ENCODE data around the gene LDLRAD3. TPM values are rescaled to one million over a fixed set of nuclear protein-coding genes. Genes with fewer than 3 reads are reported as not detected.

LDLRAD3 gene
- total RNA-seq, 1 donor from 2014 or later = 18.2 TPM

- Mint-ChIP-seq H3K27me3 (ENCODE audit: unreplicated experiment) (no peaks in the 10 kb centered on the region), H3K4me3 (ENCODE audit: unreplicated experiment) (no peak overlapping the region), H3K4me1 (ENCODE audit: unreplicated experiment) (peaks cover 3% of the 10 kb centered on the region), H3K36me3 (ENCODE audit: unreplicated experiment) (no peaks in the 10 kb centered on the region), H3K27ac (ENCODE audit: unreplicated experiment) (no peak overlapping the region), H3K9me3 (ENCODE audit: unreplicated experiment) (peaks cover 3% of the 10 kb centered on the region)
- no peak for DNase-seq (ENCODE audit: extremely low spot score, unreplicated experiment)
- TF ChIP-seq CTCF (IDR thresholded peaks at IDR 0.05) = no peak
Measured at GRCh38 chr11:35932121-35932520, 11.7 kb upstream of the LDLRAD3 start.

- no peaks in the 10 kb centered on the region for H3K27me3 Mint-ChIP-seq (ENCODE audit: unreplicated experiment)
- H3K9me3 Mint-ChIP-seq (ENCODE audit: unreplicated experiment) = peaks cover 3% of the 10 kb centered on the region
- DNase-seq (ENCODE audit: extremely low spot score, unreplicated experiment) = no peak
- H3K4me3 Mint-ChIP-seq (ENCODE audit: unreplicated experiment) = no peak overlapping the region
- no peak overlapping the region for H3K27ac Mint-ChIP-seq (ENCODE audit: unreplicated experiment)
- TF ChIP-seq CTCF (IDR thresholded peaks at IDR 0.05) = no peak
- H3K4me1 Mint-ChIP-seq (ENCODE audit: unreplicated experiment) = peaks cover 3% of the 10 kb centered on the region
- H3K36me3 Mint-ChIP-seq (ENCODE audit: unreplicated experiment) = no peaks in the 10 kb centered on the region
Measured at GRCh38 chr11:35932681-35933319, 11.1 kb upstream of the LDLRAD3 start.

- H3K4me1 Mint-ChIP-seq (ENCODE audit: unreplicated experiment) = peaks cover 3% of the 10 kb centered on the region
Measured at GRCh38 chr11:35933320-35933871, 10.5 kb upstream of the LDLRAD3 start.

GRCh38 chr11:35934271-35934670, 9.6 kb upstream of the LDLRAD3 start:
- H3K4me1 Mint-ChIP-seq (ENCODE audit: unreplicated experiment) = peaks cover 3% of the 10 kb centered on the region
- H3K4me3 Mint-ChIP-seq (ENCODE audit: unreplicated experiment) = no peak overlapping the region
- H3K36me3 Mint-ChIP-seq (ENCODE audit: unreplicated experiment) = no peaks in the 10 kb centered on the region
- no peak for TF ChIP-seq CTCF (IDR thresholded peaks at IDR 0.05)
- peaks cover 3% of the 10 kb centered on the region for H3K9me3 Mint-ChIP-seq (ENCODE audit: unreplicated experiment)
- no peak overlapping the region for H3K27ac Mint-ChIP-seq (ENCODE audit: unreplicated experiment)
- H3K27me3 Mint-ChIP-seq (ENCODE audit: unreplicated experiment) = peaks cover 4% of the 10 kb centered on the region
- no peak for DNase-seq (ENCODE audit: extremely low spot score, unreplicated experiment)

More at GRCh38 chr11:35933320-35933871, 10.5 kb upstream of the LDLRAD3 start:
- Mint-ChIP-seq H3K27me3 (ENCODE audit: unreplicated experiment) (no peaks in the 10 kb centered on the region), H3K9me3 (ENCODE audit: unreplicated experiment) (peaks cover 3% of the 10 kb centered on the region), H3K4me3 (ENCODE audit: unreplicated experiment) (no peak overlapping the region), H3K36me3 (ENCODE audit: unreplicated experiment) (no peaks in the 10 kb centered on the region), H3K27ac (ENCODE audit: unreplicated experiment) (no peak overlapping the region)
- no peak for TF ChIP-seq CTCF (IDR thresholded peaks at IDR 0.05)
- DNase-seq (ENCODE audit: extremely low spot score, unreplicated experiment) = no peak

GRCh38 chr11:35934981-35935380, 8.9 kb upstream of the LDLRAD3 start:
- DNase-seq (ENCODE audit: extremely low spot score, unreplicated experiment) = no peak
- Mint-ChIP-seq H3K4me3 (ENCODE audit: unreplicated experiment) (no peak overlapping the region), H3K27ac (ENCODE audit: unreplicated experiment) (no peak overlapping the region), H3K9me3 (ENCODE audit: unreplicated experiment) (peaks cover 3% of the 10 kb centered on the region), H3K27me3 (ENCODE audit: unreplicated experiment) (peaks cover 4% of the 10 kb centered on the region), H3K4me1 (ENCODE audit: unreplicated experiment) (peaks cover 3% of the 10 kb centered on the region), H3K36me3 (ENCODE audit: unreplicated experiment) (no peaks in the 10 kb centered on the region)
- no peak for TF ChIP-seq CTCF (IDR thresholded peaks at IDR 0.05)
